ENCODE measurements around the gene QRFP. TPM values are rescaled to one million over a fixed set of nuclear protein-coding genes. Genes with fewer than 3 reads are reported as not detected.

The QRFP gene
- total and polyA plus RNA-seq, 8 donors = 0.16 to 0.70 (median 0.47) TPM; not detected in 1

DNA sequence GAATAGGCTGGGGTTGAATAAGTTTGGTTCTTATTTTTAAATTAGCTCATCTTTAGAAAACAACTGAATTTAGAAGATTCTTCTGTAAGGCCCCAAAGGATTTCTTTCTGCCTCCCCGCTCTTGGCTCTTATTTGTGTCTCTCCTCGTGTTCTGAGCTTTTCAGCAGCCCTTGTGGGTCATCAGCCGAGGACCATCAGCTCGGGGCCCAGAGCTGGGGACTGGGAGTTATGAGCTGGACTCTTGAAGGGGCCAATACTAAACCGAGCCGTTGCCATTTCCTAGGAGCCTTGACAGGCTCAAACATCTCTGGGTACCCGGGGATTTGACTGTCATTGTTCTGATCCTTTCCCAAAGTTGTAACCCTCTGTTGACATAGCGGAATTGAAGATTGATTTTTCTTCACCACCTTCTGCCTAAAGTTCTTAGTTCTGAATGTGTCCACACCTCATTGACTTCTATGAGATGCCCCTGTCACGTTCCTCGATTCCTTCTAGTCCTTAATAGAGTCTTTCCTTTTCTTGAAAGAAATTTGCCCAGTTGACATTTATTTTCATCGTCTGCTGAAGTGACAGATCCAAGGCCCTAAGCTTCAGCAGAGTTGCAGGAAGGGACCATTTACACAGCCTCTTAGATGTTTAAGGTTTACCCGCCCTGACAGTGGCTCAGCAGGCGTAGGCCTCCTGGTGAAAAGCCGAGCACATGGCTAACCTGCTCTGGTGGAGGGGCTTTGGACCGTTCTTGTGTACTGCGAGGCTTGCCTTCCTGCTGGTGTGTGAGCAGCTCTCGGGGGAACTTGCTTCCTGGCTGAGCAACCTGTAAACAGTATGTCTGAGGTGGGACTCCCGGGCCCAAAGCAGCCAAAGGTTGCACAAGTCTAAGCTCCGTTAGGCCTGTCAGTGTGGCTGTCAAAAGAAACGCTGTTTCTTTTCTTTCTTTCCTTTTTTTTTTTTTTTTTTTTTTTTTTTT is 37.6 kb downstream of the QRFP start:
- intact Hi-C loops (cut with DNase I) = no loop called here
- H3K27me3 ChIP-seq = no peaks in the 10 kb centered on the region
- TF ChIP-seq, protein P1, sequence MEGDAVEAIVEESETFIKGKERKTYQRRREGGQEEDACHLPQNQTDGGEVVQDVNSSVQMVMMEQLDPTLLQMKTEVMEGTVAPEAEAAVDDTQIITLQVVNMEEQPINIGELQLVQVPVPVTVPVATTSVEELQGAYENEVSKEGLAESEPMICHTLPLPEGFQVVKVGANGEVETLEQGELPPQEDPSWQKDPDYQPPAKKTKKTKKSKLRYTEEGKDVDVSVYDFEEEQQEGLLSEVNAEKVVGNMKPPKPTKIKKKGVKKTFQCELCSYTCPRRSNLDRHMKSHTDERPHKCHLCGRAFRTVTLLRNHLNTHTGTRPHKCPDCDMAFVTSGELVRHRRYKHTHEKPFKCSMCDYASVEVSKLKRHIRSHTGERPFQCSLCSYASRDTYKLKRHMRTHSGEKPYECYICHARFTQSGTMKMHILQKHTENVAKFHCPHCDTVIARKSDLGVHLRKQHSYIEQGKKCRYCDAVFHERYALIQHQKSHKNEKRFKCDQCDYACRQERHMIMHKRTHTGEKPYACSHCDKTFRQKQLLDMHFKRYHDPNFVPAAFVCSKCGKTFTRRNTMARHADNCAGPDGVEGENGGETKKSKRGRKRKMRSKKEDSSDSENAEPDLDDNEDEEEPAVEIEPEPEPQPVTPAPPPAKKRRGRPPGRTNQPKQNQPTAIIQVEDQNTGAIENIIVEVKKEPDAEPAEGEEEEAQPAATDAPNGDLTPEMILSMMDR (IDR thresholded peaks at IDR 0.05) = no peak
- DNase-seq = no peak
- no peak overlapping the region for H3K27ac ChIP-seq
- ATAC-seq = no peak
- H3K36me3 ChIP-seq = peaks cover 0 to 53% of the 10 kb centered on the region in 2 donors
- H3K4me1 ChIP-seq = peaks cover 5 to 23% of the 10 kb centered on the region in 2 donors
- H3K4me3 ChIP-seq = no peak overlapping the region
- no peaks in the 10 kb centered on the region for H3K9me3 ChIP-seq

- peaks cover 0 to 46% of the 10 kb centered on the region in 2 donors for H3K36me3 ChIP-seq
- H3K27me3 ChIP-seq = no peaks in the 10 kb centered on the region
- no peak overlapping the region for H3K27ac ChIP-seq
- no peaks in the 10 kb centered on the region for H3K9me3 ChIP-seq
- ATAC-seq (no peak), DNase-seq (no peak)
- peaks cover 5 to 18% of the 10 kb centered on the region in 2 donors for H3K4me1 ChIP-seq
- TF ChIP-seq, protein P1 (IDR thresholded peaks at IDR 0.05) = no peak
- intact Hi-C loops (cut with DNase I) = no loop called here
- no peak overlapping the region for H3K4me3 ChIP-seq
These were observed 38.5 kb downstream of the QRFP start for GRCh38 chr9:130857864-130858738.

DNA sequence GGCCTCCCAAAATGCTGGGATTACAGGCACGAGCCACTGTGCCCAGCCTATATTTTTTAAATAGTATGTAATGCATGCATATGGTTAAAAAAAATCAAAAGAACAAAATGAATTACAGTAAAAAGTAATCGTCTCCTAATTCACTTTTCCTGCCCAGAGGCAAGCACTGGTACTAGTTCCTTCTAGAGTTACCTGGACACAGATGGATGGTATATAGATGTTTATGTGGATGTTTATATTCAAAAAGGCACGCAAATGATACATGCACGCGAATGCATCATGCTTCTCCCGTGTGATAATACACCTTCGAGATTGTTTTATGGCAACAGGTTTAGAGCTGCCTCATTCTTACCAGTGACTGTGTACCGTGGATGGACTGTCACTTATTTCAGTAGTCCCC is 40.1 kb downstream of the QRFP start:
- TF ChIP-seq, protein P1 (IDR thresholded peaks at IDR 0.05) = no peak
- intact Hi-C loops (cut with DNase I) = no loop called here
- DNase-seq (no peak), ATAC-seq (no peak)
- Histone ChIP-seq H3K9me3 (no peaks in the 10 kb centered on the region), H3K27me3 (no peaks in the 10 kb centered on the region), H3K4me3 (no peak overlapping the region), H3K27ac (no peak overlapping the region), H3K36me3 (peaks cover 0 to 38% of the 10 kb centered on the region in 2 donors), H3K4me1 (peaks cover 5 to 12% of the 10 kb centered on the region in 2 donors)

GRCh38 chr9:130854835-130855234 is 41.8 kb downstream of the QRFP start:
- Histone ChIP-seq H3K4me3 (no peak overlapping the region), H3K4me1 (no peaks in the 10 kb centered on the region), H3K36me3 (peaks cover 0 to 30% of the 10 kb centered on the region in 2 donors), H3K27ac (no peak overlapping the region), H3K9me3 (no peaks in the 10 kb centered on the region), H3K27me3 (no peaks in the 10 kb centered on the region)
- ATAC-seq = no peak
- intact Hi-C loops (cut with DNase I) = no loop called here
- no peak for DNase-seq
- TF ChIP-seq, protein P1 (IDR thresholded peaks at IDR 0.05) = no peak

- Histone ChIP-seq H3K27ac (no peak overlapping the region), H3K36me3 (peaks cover 0 to 28% of the 10 kb centered on the region in 2 donors), H3K4me3 (no peak overlapping the region), H3K27me3 (no peaks in the 10 kb centered on the region), H3K4me1 (no peaks in the 10 kb centered on the region), H3K9me3 (no peaks in the 10 kb centered on the region)
- TF ChIP-seq, protein P1 (IDR thresholded peaks at IDR 0.05) = no peak
- no peak for ATAC-seq
- DNase-seq = no peak
- intact Hi-C loops (cut with DNase I) = no loop called here
These were observed 42.5 kb downstream of the QRFP start for GRCh38 chr9:130854092-130854491.
